ENCODE measurements around the gene RIMBP2.

DNA sequence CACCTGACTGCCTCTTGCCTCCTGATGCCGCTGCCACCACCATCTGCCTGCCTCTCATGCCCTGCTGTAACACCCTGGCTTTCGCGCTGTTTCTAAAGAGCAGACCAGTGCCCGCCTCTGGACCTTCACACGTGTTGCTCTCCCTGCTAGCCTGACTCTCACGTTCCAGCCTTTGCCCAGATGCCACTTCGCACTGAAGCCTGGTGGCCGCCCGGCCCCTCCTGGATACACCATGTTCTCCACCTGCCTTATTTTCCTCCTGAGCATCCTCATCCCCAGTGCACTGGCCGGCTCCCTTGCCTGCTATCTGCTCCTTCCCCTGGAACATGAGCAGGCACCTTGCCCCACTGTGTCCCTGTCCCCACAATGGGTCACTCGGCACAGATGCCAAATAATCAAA is 231.9 kb downstream of the RIMBP2 start:
- TF ChIP-seq, protein P1, sequence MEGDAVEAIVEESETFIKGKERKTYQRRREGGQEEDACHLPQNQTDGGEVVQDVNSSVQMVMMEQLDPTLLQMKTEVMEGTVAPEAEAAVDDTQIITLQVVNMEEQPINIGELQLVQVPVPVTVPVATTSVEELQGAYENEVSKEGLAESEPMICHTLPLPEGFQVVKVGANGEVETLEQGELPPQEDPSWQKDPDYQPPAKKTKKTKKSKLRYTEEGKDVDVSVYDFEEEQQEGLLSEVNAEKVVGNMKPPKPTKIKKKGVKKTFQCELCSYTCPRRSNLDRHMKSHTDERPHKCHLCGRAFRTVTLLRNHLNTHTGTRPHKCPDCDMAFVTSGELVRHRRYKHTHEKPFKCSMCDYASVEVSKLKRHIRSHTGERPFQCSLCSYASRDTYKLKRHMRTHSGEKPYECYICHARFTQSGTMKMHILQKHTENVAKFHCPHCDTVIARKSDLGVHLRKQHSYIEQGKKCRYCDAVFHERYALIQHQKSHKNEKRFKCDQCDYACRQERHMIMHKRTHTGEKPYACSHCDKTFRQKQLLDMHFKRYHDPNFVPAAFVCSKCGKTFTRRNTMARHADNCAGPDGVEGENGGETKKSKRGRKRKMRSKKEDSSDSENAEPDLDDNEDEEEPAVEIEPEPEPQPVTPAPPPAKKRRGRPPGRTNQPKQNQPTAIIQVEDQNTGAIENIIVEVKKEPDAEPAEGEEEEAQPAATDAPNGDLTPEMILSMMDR (IDR thresholded peaks at IDR 0.05) = no peak
- TF ChIP-seq EZH2phosphoT487 (IDR thresholded peaks at IDR 0.05) = no peak
